ENCODE results near the gene UTP25. TPM values are rescaled to one million over a fixed set of nuclear protein-coding genes. Genes with fewer than 3 reads are reported as not detected.
A peak's percentile ranks its signal among the peaks of the same experiment; 100 is the strongest.

UTP25 gene
- total and polyA plus RNA-seq, 11 donors = 0.76 to 5.5 (median 3.5) TPM

- WGBS, 4 donors = 38 to 51% (median 47%) methylated on average over 2 of the region's 2 CpGs
- H3K4me1 ChIP-seq = peaks cover 4 to 49% (median 20%) of the 10 kb centered on the region in 12 donors
- DNase-seq = peak in 3 of 5 donors; percentile 52 to 57 (median 55)
- no peaks in the 10 kb centered on the region for H3K9me3 ChIP-seq
- TF ChIP-seq CTCF (IDR thresholded peaks at IDR 0.05) = no peak
- TF ChIP-seq POLR2A (IDR thresholded peaks at IDR 0.05) = no peak
- no peaks in the 10 kb centered on the region for H3K27me3 ChIP-seq
- peaks cover 0 to 39% (median 3%) of the 10 kb centered on the region in 9 donors for H3K36me3 ChIP-seq
- no peak overlapping the region for H3K4me3 ChIP-seq
- peak overlapping the region; percentile 58 to 90 (median 82) for H3K27ac ChIP-seq
- intact Hi-C loops (cut with DNase I) = loop anchor here in 1 of 10 donors (5.0 kb wide), 1 partner anchor 40 kb away; the partner anchor contains the start of gene UTP25
- ATAC-seq = peak; percentile 49 to 73 (median 64)
These were observed 40.2 kb upstream of the UTP25 start for GRCh38 chr1:209787551-209787950.

DNA sequence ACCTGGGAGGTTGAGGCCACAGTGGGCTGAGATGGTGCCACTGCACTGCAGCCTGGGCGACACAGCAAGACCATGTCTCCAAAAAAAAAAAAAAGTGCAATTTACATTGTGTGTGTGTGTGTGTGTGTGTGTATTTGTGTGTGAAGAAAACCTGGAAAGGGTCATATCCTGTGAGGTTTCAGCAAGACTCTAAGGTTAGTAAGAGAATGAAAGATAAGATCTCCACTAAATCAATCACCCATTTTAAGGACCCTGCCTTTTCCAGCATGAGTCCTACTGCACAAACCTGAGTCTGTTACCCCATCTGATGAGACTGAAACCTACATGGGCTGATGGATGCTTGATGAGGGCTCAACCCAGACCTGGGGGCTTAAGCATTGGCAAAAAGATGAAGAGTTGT lies 38.5 kb upstream of the UTP25 start:
- ATAC-seq = no peak
- 71 to 94% (median 79%) methylated on average over 1 of the region's 1 CpG for WGBS, 4 donors
- DNase-seq = no peak
- intact Hi-C loops (cut with DNase I) = loop anchor here in 1 of 10 donors (5.0 kb wide), 1 partner anchor 38 kb away; the partner anchor contains the start of gene UTP25
- Histone ChIP-seq H3K4me3 (no peak overlapping the region), H3K9me3 (no peaks in the 10 kb centered on the region), H3K27ac (no peak overlapping the region), H3K27me3 (no peaks in the 10 kb centered on the region), H3K4me1 (peaks cover 0 to 37% (median 10%) of the 10 kb centered on the region in 12 donors), H3K36me3 (peaks cover 0 to 52% (median 3%) of the 10 kb centered on the region in 9 donors)
- TF ChIP-seq CTCF (IDR thresholded peaks at IDR 0.05) (no peak), POLR2A (IDR thresholded peaks at IDR 0.05) (no peak)

DNA sequence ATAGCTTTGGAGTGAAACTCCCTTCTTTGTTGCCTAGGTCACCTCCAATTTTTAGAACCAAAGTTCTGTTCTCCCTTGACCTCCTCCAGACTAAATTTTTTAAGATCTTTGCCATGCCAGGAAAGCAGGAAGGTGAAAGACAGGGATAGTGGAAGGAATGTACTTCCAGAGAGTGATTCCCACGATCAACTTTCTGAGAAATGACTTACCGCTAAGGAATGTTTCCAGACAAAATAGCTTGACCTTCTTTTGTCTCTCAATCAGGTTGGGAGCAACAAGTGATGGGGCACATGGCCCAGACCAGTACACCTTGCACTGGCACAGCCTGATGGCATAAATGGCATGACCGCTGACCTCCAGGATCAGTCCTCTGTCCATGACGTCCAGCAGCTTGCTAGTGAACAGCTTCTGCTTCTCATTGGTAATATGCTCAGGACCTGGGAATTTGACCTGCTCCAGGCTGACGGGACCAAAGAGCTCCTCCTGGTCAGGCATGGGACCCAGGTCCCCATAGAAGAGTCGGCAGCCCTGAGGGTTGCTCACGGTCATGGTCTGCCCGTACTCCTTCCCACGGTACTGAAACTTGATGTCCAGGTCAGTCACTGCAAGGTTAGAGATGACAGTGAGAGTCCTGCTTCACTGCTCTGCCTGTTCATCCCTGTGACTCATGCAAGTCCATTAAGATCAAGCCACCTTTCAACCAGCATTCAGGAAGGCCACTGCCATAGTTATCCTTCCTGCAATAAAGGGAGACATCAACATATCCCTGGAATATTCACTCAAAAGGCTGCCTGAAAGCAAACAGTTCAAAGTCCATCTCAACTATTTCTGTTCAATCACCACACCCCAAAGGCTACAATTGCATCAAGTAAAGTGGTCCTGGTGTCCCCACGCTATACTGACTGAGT lies 37.2 kb upstream of the UTP25 start:
- 82 to 88% (median 84%) methylated on average over 9 to 10 of the region's 10 CpGs for WGBS, 4 donors
- no peak for ATAC-seq

More for the DNA sequence above, 37.2 kb upstream of the UTP25 start:
- TF ChIP-seq CTCF (IDR thresholded peaks at IDR 0.05) = no peak
- intact Hi-C loops (cut with DNase I) = no loop called here
- DNase-seq = no peak
- no peaks in the 10 kb centered on the region for H3K9me3 ChIP-seq
- H3K36me3 ChIP-seq = peaks cover 0 to 55% (median 3%) of the 10 kb centered on the region in 9 donors
- H3K4me1 ChIP-seq = peaks cover 0 to 27% (median 7%) of the 10 kb centered on the region in 12 donors
- peak overlapping the region in 1 of 12 donors; percentile 20 for H3K27ac ChIP-seq
- no peaks in the 10 kb centered on the region for H3K27me3 ChIP-seq
- H3K4me3 ChIP-seq = no peak overlapping the region
